ENCODE data around the gene GPR39.
"Not testable (repeated sequence)": the region's sequence is repeated elsewhere in the genome, so short reads cannot be mapped to it uniquely, and the experiment has no call there.

GPR39 gene

GRCh38 chr2:132416723-132417395 is at the start of gene GPR39:
Gene GPR39, plus strand, starts transcription at chr2:132416805.
- DNase-seq, result no peak

GRCh38 chr2:132368191-132368590 is 48.4 kb upstream of the GPR39 start:
- no peak for DNase-seq

- no peak for DNase-seq
These were observed 44.3 kb upstream of the GPR39 start for GRCh38 chr2:132372276-132372675.

GRCh38 chr2:132373391-132374135 is 43.0 kb upstream of the GPR39 start:
- DNase-seq, result no peak

- no peak for DNase-seq
These were observed 42.5 kb upstream of the GPR39 start for GRCh38 chr2:132374151-132374550.

GRCh38 chr2:132374551-132374950 is 42.1 kb upstream of the GPR39 start:
- no peak for DNase-seq

GRCh38 chr2:132374961-132375360 is 41.6 kb upstream of the GPR39 start:
- DNase-seq, result no peak

- no peak for DNase-seq
These were observed 35.2 kb upstream of the GPR39 start for GRCh38 chr2:132381376-132381775.

- DNase-seq, result peak; percentile 89
These were observed 32.6 kb upstream of the GPR39 start for GRCh38 chr2:132383956-132384355.

- DNase-seq, result no peak
These were observed 32.0 kb upstream of the GPR39 start for GRCh38 chr2:132384491-132385151.

GRCh38 chr2:132387126-132387525 is 29.5 kb upstream of the GPR39 start:
- no peak for DNase-seq

GRCh38 chr2:132390076-132390475 is 26.5 kb upstream of the GPR39 start:
- no peak for DNase-seq

GRCh38 chr2:132391378-132391777 is 25.2 kb upstream of the GPR39 start:
- no peak for DNase-seq

- peak; percentile 28 for DNase-seq
These were observed 24.4 kb upstream of the GPR39 start for GRCh38 chr2:132392221-132392620.

GRCh38 chr2:132392879-132393278 is 23.7 kb upstream of the GPR39 start:
- no peak for DNase-seq

- not testable (repeated sequence) for DNase-seq
These were observed 19.6 kb upstream of the GPR39 start for GRCh38 chr2:132397042-132397441.

GRCh38 chr2:132400169-132400900 is 16.3 kb upstream of the GPR39 start:
- no peak for DNase-seq

GRCh38 chr2:132400901-132401240 is 15.7 kb upstream of the GPR39 start:
- DNase-seq, result no peak

GRCh38 chr2:132401326-132401725 is 15.3 kb upstream of the GPR39 start:
- DNase-seq, result no peak

- peak; percentile 61 for DNase-seq
These were observed 13.5 kb upstream of the GPR39 start for GRCh38 chr2:132403146-132403545.

GRCh38 chr2:132404056-132404455 is 12.5 kb upstream of the GPR39 start:
- DNase-seq, result peak; percentile 96

GRCh38 chr2:132407784-132408183 is 8.8 kb upstream of the GPR39 start:
- no peak for DNase-seq

GRCh38 chr2:132412021-132412420 is 4.6 kb upstream of the GPR39 start:
- DNase-seq, result peak; percentile 58

All from NCI-H82 (cell line).